Activated naive CD8-positive, alpha-beta T cell treated with anti-CD3 and anti-CD28 coated beads, Interleukin-2, amount 50 U/mL, for 16 hours (primary cell): ENCODE data around the gene TBC1D3I.
"Not testable (repeated sequence)": the region's sequence is repeated elsewhere in the genome, so short reads cannot be mapped to it uniquely, and the experiment has no call there.

Experiments
- DNase-seq: peaks from one replicate; pipeline ENCODE4 v3.0.0-alpha.2; 2020; ENCODE audit warnings: low read depth, low spot score

Gene TBC1D3I

DNA sequence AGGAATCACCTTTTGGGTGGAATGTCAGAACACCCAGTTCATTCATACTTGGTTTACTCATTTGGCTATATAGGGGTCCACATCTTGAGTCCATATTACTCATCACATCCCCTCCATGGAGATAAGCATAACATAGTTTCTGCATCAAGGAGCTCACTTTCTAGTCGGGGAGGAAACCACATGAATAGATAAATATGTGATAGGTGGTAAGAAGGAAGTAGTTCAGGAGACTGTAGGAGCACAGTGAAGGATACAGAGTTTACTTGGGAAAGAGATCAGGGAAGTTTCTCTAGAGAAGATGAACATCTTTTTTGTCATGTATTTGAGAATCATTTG is 57.9 kb downstream of the TBC1D3I start:
- not testable (repeated sequence) for DNase-seq

- DNase-seq, result no peak
These were observed 58.5 kb downstream of the TBC1D3I start for GRCh38 chr17:36205637-36206485.

DNA sequence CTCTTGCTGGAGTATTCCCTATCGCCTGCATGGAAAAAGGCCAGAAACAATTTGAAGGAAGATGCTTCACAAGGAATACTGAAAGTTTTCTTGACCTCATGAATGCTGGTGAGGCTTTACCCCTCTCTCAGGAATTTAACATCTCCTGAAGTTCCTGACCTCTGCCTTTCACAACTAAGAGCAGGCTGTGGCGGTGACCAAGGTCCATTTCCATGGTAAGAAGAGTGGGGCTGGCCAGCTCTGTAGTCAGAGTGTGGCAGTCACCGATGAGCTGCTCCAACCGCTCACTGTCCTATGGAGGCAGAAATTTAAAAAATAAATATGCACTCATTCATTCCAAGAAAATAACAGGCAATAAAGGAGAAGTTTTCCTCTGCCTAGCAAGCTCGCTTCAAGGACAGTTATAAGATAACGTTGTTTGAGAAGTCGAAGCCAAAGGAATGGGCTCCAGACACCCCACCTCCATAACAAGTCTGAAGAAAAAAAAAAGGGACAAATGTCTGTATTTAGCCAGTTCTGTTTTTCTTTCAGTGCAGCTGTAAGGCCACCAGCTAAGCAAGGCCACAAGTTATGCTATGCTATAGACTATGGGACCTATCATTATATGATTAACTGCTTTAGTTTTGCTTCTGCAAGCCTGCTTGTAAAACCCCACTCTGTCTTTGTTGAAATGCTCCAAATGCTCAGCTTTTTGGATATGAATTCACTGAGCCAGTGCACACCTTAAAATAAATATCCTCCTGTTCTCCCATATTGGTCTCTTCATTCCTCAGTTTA is 59.5 kb downstream of the TBC1D3I start:
- no peak for DNase-seq
